Liver (tissue), 9 donors: Measurements from ENCODE around the gene FAAP24. TPM values are rescaled to one million over a fixed set of nuclear protein-coding genes. Genes with fewer than 3 reads are reported as not detected.

ENCODE experiments used
- DNase-seq: peaks from one replicate; pipeline ENCODE4 v3.0.0-alpha.2; 2017; ENCODE audit warnings: low spot score
- H3K27ac ChIP-seq, 2 donors: one replicate each; pipeline ENCODE4 v1.7.0; 2013; ENCODE audit warnings: inconsistent platforms in 2 of 2, low read length in 2 of 2, control low read depth in 1 of 2, low read depth in 1 of 2, mild to moderate bottlenecking in 1 of 2
- H3K27me3 ChIP-seq, 4 donors: one replicate each; pipeline versions ENCODE4 v1.6.1 to v1.7.0; 2013; ENCODE audit warnings: low read length in 3 of 4, inconsistent platforms in 1 of 4, mild to moderate bottlenecking in 1 of 4, moderate library complexity in 1 of 4; ENCODE audit not compliant: control insufficient read depth in 4 of 4, insufficient read depth in 4 of 4
- H3K36me3 ChIP-seq, 4 donors: one replicate each; pipeline versions ENCODE4 v1.6.1 to v1.7.0; 2013; ENCODE audit warnings: low read length in 3 of 4, mild to moderate bottlenecking in 3 of 4, low read depth in 1 of 4, moderate library complexity in 1 of 4; ENCODE audit not compliant: control insufficient read depth in 4 of 4, insufficient read depth in 3 of 4
- H3K4me1 ChIP-seq, 4 donors: one replicate each; pipeline versions ENCODE4 v1.6.1 to v1.7.0; 2013; ENCODE audit warnings: low read length in 3 of 4, mild to moderate bottlenecking in 3 of 4, moderate library complexity in 1 of 4; ENCODE audit not compliant: control insufficient read depth in 4 of 4, insufficient read depth in 4 of 4
- H3K4me3 ChIP-seq, 3 donors: one replicate each; pipeline versions ENCODE4 v1.6.1 to v1.7.0; 2013; ENCODE audit warnings: low read length in 3 of 3, control low read depth in 1 of 3, low read depth in 1 of 3, mild to moderate bottlenecking in 1 of 3
- H3K9ac ChIP-seq, 2 donors: one replicate each; pipeline ENCODE4 v1.7.0; 2013; ENCODE audit warnings: low read length in 2 of 2, mild to moderate bottlenecking in 2 of 2, moderate library complexity in 2 of 2, control low read depth in 1 of 2, low read depth in 1 of 2
- H3K9me3 ChIP-seq, 4 donors: one replicate each; pipeline versions ENCODE4 v1.6.1 to v1.7.0; 2013; ENCODE audit warnings: low read length in 3 of 4; ENCODE audit not compliant: control insufficient read depth in 4 of 4
- EGR1 ChIP-seq, 2 donors: IDR thresholded peaks; 2 replicates each; pipeline ENCODE4 v1.6.1; 2016 to 2018; ENCODE audit warnings: antibody characterized with exemption in 2 of 2, low read depth in 2 of 2
- FOXA1 ChIP-seq: IDR thresholded peaks from 2 replicates; pipeline ENCODE4 v1.6.1; 2016; ENCODE audit warnings: antibody characterized with exemption
- FOXA2 ChIP-seq: IDR thresholded peaks from 2 replicates; pipeline ENCODE4 v1.6.1; 2016; ENCODE audit warnings: antibody characterized with exemption
- GABPA ChIP-seq, 2 donors: IDR thresholded peaks in 1 of 2; conservative IDR thresholded peaks in 1 of 2; 2 replicates each; pipeline ENCODE4 v1.6.1; 2016; ENCODE audit warnings: antibody characterized with exemption in 2 of 2, mild to moderate bottlenecking in 1 of 2, moderate library complexity in 1 of 2
- HNF4A ChIP-seq, 2 donors: conservative IDR thresholded peaks; 2 replicates each; pipeline ENCODE4 v1.6.1; 2016; ENCODE audit warnings: antibody characterized with exemption in 2 of 2, mild to moderate bottlenecking in 2 of 2
- HNF4G ChIP-seq: IDR thresholded peaks from 2 replicates; pipeline ENCODE4 v1.6.1; 2016; ENCODE audit warnings: antibody characterized with exemption
- JUND ChIP-seq, 2 donors: IDR thresholded peaks; 2 replicates each; pipeline ENCODE4 v1.6.1; 2016; ENCODE audit warnings: antibody characterized with exemption in 2 of 2
- NR2F2 ChIP-seq: IDR thresholded peaks from 2 replicates; pipeline ENCODE4 v1.6.1; 2016; ENCODE audit warnings: antibody characterized with exemption
- RAD21 ChIP-seq, 2 donors: IDR thresholded peaks; 2 replicates each; pipeline ENCODE4 v1.6.1; 2016; ENCODE audit warnings: antibody characterized with exemption in 2 of 2, mild to moderate bottlenecking in 2 of 2
- TAF1 ChIP-seq: conservative IDR thresholded peaks from 2 replicates; pipeline ENCODE4 v1.6.1; 2016; ENCODE audit warnings: antibody characterized with exemption, mild to moderate bottlenecking
- WGBS: extraction: QIAGEN DNeasy Blood & Tissue Kit; methylation state at CpG from one replicate; pipeline ENCODE4 v1.1.7; 2013; 5-methylcytosine and 5-hydroxymethylcytosine counted together
- polyA plus RNA-seq, 2 donors: library from polyadenylated mRNA; stranded (reverse) in 1 of 2; unstranded in 1 of 2; fragments of 200-250 nt in 1 of 2; fragments of >200 nt in 1 of 2; fragmentation: Nextera tagmentation in 1 of 2; extraction: Ambion mirVana in 1 of 2; gene quantifications; one replicate each; pipeline versions ENCODE4 v1.2.1 to v1.2.3, GENCODE V29; 2013 to 2015
- total RNA-seq, 2 donors: library from RNA; depleted of rRNA; stranded (reverse); fragments of >200 nt; gene quantifications; one replicate each; pipeline ENCODE4 v1.2.3, GENCODE V29; 2014
- TF ChIP-seq, protein P1 (sequence below): IDR thresholded peaks from 2 replicates; pipeline ENCODE4 v1.6.1; 2016; ENCODE audit warnings: antibody characterized with exemption
- TF ChIP-seq, protein P2 (sequence below): IDR thresholded peaks from 2 replicates; pipeline ENCODE4 v1.6.1; 2016; ENCODE audit warnings: antibody characterized with exemption
- TF ChIP-seq, protein P3 (sequence below): fragments of 150-350 bp; IDR thresholded peaks from 2 replicates; pipeline ENCODE4 v1.5.1; 2017; ENCODE audit warnings: improper control_type of control experiment, low read depth, low read length; ENCODE audit not compliant: missing input control
- TF ChIP-seq, protein P4 (sequence below): IDR thresholded peaks from 2 replicates; pipeline ENCODE4 v1.6.1; 2016; ENCODE audit warnings: antibody characterized with exemption, mild to moderate bottlenecking
- donor health status: healthy.
- donor health status: healthy.
- donor health status: healthy.
- donor health status: healthy.
- donor health status: healthy.

The FAAP24 gene
- total and polyA plus RNA-seq, 4 donors, result 0.19 to 1.1 (median 0.27) TPM

DNA sequence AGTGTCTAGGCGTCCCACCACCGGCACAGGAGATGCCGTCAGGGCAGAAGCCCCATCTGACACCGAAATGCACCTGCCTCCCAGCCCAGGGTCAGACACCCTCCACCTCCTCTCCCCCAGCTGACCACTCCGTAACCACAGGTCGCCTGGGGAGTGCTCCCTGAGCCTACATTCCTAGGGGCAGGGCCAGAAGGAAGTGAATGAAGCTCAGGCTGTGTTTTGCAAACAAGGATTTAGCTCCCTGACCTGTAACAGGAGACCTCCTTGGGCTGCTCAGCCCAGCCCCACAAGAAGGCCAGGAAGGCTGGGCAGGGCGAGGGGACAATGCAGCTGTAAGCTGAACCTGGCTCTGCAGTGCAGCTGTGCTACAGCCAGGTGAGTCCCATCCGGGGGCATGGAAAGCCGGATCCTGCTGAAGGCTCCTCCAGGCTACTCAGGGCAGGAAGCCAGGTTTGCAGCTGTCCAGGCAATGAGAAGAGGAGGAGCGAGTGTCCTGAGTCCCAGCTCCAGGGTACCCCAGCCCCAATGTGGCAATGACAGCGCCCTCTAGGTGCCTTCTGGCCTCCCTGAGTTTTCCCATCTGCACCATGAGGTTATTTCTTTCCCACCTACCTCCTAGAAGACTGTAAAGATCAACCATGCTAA lies 50.6 kb downstream of the FAAP24 start:
- H3K4me3 ChIP-seq, result no peak overlapping the region
- no peak overlapping the region for H3K27ac ChIP-seq
- no peak overlapping the region for H3K9ac ChIP-seq
- H3K9me3 ChIP-seq, result no peaks in the 10 kb centered on the region
- TF ChIP-seq NR2F2, result no peak
- no peak for TF ChIP-seq FOXA2
- no peak for TF ChIP-seq FOXA1
- no peak for TF ChIP-seq EGR1 (IDR thresholded peaks at IDR 0.05; ENCODE audit: low read depth in 2 of 2)
- TF ChIP-seq, protein P1, sequence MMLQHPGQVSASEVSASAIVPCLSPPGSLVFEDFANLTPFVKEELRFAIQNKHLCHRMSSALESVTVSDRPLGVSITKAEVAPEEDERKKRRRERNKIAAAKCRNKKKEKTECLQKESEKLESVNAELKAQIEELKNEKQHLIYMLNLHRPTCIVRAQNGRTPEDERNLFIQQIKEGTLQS, result no peak
- TF ChIP-seq JUND (IDR thresholded peaks at IDR 0.05), result no peak
- TF ChIP-seq, protein P2, sequence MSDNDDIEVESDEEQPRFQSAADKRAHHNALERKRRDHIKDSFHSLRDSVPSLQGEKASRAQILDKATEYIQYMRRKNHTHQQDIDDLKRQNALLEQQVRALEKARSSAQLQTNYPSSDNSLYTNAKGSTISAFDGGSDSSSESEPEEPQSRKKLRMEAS, result no peak
- peaks cover 5 to 17% (median 12%) of the 10 kb centered on the region in 4 donors for H3K4me1 ChIP-seq
- H3K36me3 ChIP-seq, result peaks cover 2 to 16% (median 6%) of the 10 kb centered on the region in 4 donors
- DNase-seq, result no peak
- no peaks in the 10 kb centered on the region for H3K27me3 ChIP-seq
- 82% methylated on average over 11 of the region's 11 CpGs for WGBS

DNA sequence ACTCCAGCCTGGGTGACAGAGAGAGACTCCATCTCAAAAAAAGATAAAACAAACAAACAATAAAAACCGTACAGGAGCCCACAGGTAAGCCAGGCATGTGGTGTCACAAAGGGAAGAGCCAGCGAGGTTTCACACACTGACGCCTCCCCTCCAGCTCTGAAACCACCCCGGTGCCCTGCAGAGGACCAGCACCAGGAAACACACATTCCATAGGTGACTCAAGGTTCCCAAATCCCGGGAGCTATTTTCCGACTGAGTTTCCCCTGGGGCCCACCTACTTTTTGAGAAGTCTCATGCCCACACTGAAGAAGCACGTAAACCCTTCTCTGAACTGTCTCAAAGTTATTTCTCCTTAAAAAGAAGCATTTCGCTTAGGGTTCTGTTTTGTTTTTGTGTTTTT lies 52.4 kb downstream of the FAAP24 start:
- TF ChIP-seq, protein P3, sequence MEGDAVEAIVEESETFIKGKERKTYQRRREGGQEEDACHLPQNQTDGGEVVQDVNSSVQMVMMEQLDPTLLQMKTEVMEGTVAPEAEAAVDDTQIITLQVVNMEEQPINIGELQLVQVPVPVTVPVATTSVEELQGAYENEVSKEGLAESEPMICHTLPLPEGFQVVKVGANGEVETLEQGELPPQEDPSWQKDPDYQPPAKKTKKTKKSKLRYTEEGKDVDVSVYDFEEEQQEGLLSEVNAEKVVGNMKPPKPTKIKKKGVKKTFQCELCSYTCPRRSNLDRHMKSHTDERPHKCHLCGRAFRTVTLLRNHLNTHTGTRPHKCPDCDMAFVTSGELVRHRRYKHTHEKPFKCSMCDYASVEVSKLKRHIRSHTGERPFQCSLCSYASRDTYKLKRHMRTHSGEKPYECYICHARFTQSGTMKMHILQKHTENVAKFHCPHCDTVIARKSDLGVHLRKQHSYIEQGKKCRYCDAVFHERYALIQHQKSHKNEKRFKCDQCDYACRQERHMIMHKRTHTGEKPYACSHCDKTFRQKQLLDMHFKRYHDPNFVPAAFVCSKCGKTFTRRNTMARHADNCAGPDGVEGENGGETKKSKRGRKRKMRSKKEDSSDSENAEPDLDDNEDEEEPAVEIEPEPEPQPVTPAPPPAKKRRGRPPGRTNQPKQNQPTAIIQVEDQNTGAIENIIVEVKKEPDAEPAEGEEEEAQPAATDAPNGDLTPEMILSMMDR, result no peak
- TF ChIP-seq TAF1 (no peak), FOXA1 (no peak), FOXA2 (no peak), HNF4A (conservative IDR thresholded peaks at IDR 0.05) (no peak), GABPA (IDR thresholded peaks at IDR 0.05 in 1 of 2, conservative IDR thresholded peaks at IDR 0.05 in 1 of 2) (no peak), JUND (IDR thresholded peaks at IDR 0.05) (no peak), RAD21 (IDR thresholded peaks at IDR 0.05) (no peak), HNF4G (no peak)
- TF ChIP-seq, protein P4, sequence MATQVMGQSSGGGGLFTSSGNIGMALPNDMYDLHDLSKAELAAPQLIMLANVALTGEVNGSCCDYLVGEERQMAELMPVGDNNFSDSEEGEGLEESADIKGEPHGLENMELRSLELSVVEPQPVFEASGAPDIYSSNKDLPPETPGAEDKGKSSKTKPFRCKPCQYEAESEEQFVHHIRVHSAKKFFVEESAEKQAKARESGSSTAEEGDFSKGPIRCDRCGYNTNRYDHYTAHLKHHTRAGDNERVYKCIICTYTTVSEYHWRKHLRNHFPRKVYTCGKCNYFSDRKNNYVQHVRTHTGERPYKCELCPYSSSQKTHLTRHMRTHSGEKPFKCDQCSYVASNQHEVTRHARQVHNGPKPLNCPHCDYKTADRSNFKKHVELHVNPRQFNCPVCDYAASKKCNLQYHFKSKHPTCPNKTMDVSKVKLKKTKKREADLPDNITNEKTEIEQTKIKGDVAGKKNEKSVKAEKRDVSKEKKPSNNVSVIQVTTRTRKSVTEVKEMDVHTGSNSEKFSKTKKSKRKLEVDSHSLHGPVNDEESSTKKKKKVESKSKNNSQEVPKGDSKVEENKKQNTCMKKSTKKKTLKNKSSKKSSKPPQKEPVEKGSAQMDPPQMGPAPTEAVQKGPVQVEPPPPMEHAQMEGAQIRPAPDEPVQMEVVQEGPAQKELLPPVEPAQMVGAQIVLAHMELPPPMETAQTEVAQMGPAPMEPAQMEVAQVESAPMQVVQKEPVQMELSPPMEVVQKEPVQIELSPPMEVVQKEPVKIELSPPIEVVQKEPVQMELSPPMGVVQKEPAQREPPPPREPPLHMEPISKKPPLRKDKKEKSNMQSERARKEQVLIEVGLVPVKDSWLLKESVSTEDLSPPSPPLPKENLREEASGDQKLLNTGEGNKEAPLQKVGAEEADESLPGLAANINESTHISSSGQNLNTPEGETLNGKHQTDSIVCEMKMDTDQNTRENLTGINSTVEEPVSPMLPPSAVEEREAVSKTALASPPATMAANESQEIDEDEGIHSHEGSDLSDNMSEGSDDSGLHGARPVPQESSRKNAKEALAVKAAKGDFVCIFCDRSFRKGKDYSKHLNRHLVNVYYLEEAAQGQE, result no peak
- TF ChIP-seq, protein P1, result no peak
- peaks cover 2 to 12% (median 5%) of the 10 kb centered on the region in 4 donors for H3K36me3 ChIP-seq
- H3K27ac ChIP-seq, result no peak overlapping the region
- H3K4me3 ChIP-seq, result no peak overlapping the region
- no peak for DNase-seq
- H3K27me3 ChIP-seq, result no peaks in the 10 kb centered on the region
- 90% methylated on average over 8 of the region's 8 CpGs for WGBS
- H3K4me1 ChIP-seq, result peaks cover 5 to 17% (median 13%) of the 10 kb centered on the region in 4 donors
- no peaks in the 10 kb centered on the region for H3K9me3 ChIP-seq
- no peak overlapping the region for H3K9ac ChIP-seq
